Spleen (tissue), 11 donors: ENCODE results near the gene MOB2. TPM values are rescaled to one million over a fixed set of nuclear protein-coding genes. Genes with fewer than 3 reads are reported as not detected.

Experiments used
- DNase-seq: peaks from one replicate; pipeline ENCODE4 v3.0.0-alpha.2; 2020
- H3K27ac ChIP-seq, 8 donors: fragments of 200-600 bp; sonication (generic) in 7 of 8; 1 replicate in 4 of 8; 2 replicates in 4 of 8; pipeline versions ENCODE4 v1.5.0 to v1.8.0; 2016 to 2021; ENCODE audit warnings: inconsistent platforms in 4 of 8, mild to moderate bottlenecking in 4 of 8, moderate library complexity in 1 of 8
- H3K27me3 ChIP-seq, 7 donors: fragments of 200-600 bp; sonication (generic) in 6 of 7; replicated peaks in 1 of 7; 1 replicate in 4 of 7; 2 replicates in 3 of 7; pipeline versions ENCODE4 v1.5.0 to v1.8.0; 2016 to 2021; ENCODE audit warnings: inconsistent platforms in 3 of 7, mild to moderate bottlenecking in 1 of 7
- H3K36me3 ChIP-seq, 6 donors: fragments of 200-600 bp; sonication (generic) in 5 of 6; 1 replicate in 4 of 6; 2 replicates in 2 of 6; pipeline versions ENCODE4 v1.5.0 to v1.8.0; 2016 to 2021; ENCODE audit warnings: inconsistent platforms in 2 of 6
- H3K4me1 ChIP-seq, 6 donors: fragments of 200-600 bp; sonication (generic) in 5 of 6; 1 replicate in 3 of 6; 2 replicates in 3 of 6; pipeline versions ENCODE4 v1.5.0 to v1.8.0; 2016 to 2021; ENCODE audit warnings: inconsistent platforms in 3 of 6
- H3K4me3 ChIP-seq, 8 donors: fragments of 200-600 bp; sonication (generic) in 7 of 8; 1 replicate in 4 of 8; 2 replicates in 4 of 8; pipeline versions ENCODE4 v1.5.0 to v1.8.0; 2016 to 2021; ENCODE audit warnings: inconsistent platforms in 4 of 8, mild to moderate bottlenecking in 4 of 8, moderate library complexity in 2 of 8
- H3K9me3 ChIP-seq, 8 donors: fragments of 200-600 bp; sonication (generic) in 7 of 8; 1 replicate in 4 of 8; 2 replicates in 4 of 8; pipeline versions ENCODE4 v1.5.0 to v1.8.0; 2016 to 2021; ENCODE audit warnings: inconsistent platforms in 4 of 8
- POLR2A ChIP-seq, 3 donors: fragments of 450-650 bp; IDR thresholded peaks; one replicate each; pipeline ENCODE4 v1.5.1; 2017; ENCODE audit warnings: antibody characterized with exemption in 3 of 3, mild to moderate bottlenecking in 1 of 3
- POLR2AphosphoS5 ChIP-seq, 3 donors: sonication (generic); formaldehyde crosslinking; IDR thresholded peaks; one replicate each; pipeline ENCODE4 v1.5.1; 2017; ENCODE audit warnings: antibody characterized with exemption in 3 of 3
- WGBS, 5 donors: extraction: QIAGEN DNeasy Blood & Tissue Kit in 3 of 5; methylation state at CpG; one replicate each; pipeline versions ENCODE4 v1.1.5 to v1.1.7; 2013 to 2018; 5-methylcytosine and 5-hydroxymethylcytosine counted together
- intact Hi-C: fragments of 100-400 bp; cut with DNase I; formaldehyde crosslinking; loops from one replicate; pipeline ENCODE4 v1.15.0; 2023; ENCODE audit warnings: low total_unique reads
- polyA plus RNA-seq, 3 donors: library from polyadenylated mRNA; stranded (reverse); fragments of 200-250 nt; gene quantifications; one replicate each; pipeline ENCODE4 v1.2.1, GENCODE V29; 2013
- total RNA-seq, 7 donors: library from RNA; depleted of rRNA in 3 of 7; stranded (reverse); fragments of >200 nt in 3 of 7; fragmentation: NEBNext Ultra II Directional in 4 of 7; extraction: Animal tissue kit (Norgen Biotek cat#: 25700) in 4 of 7; gene quantifications; one replicate each; pipeline versions ENCODE4 v1.1.0 to v1.2.1, GENCODE V29; 2016 to 2021
- TF ChIP-seq, protein P1 (sequence below), 11 experiments: fragments of 200-600 bp in 7 of 11; fragments of 450-650 bp in 4 of 11; sonication (generic) in 4 of 11; IDR thresholded peaks in 8 of 11; conservative IDR thresholded peaks in 3 of 11; 1 replicate in 7 of 11; 2 replicates in 4 of 11; pipeline versions ENCODE4 v1.4.0 to v1.8.0; 2016 to 2021; ENCODE audit warnings: antibody characterized with exemption in 11 of 11, inconsistent platforms in 4 of 11, mild to moderate bottlenecking in 1 of 11
- donor health status: healthy with polysubstance abuse.
- donor health status: DM: no; HTN: no; CAD: no; lungs with moderate emphysema.
- donor health status: DM: no; HTN: no; CAD: no.
- donor health status: Bipolar disorder and iron deficiency.
- donor health status: healthy.
- donor health status: DM: no; HTN: no; CAD: no.
- donor health status: DM: yes; HTN: yes; CAD: no.

The MOB2 gene
- total and polyA plus RNA-seq, 10 donors: 28.1 to 51.5 (median 41.5) TPM

DNA sequence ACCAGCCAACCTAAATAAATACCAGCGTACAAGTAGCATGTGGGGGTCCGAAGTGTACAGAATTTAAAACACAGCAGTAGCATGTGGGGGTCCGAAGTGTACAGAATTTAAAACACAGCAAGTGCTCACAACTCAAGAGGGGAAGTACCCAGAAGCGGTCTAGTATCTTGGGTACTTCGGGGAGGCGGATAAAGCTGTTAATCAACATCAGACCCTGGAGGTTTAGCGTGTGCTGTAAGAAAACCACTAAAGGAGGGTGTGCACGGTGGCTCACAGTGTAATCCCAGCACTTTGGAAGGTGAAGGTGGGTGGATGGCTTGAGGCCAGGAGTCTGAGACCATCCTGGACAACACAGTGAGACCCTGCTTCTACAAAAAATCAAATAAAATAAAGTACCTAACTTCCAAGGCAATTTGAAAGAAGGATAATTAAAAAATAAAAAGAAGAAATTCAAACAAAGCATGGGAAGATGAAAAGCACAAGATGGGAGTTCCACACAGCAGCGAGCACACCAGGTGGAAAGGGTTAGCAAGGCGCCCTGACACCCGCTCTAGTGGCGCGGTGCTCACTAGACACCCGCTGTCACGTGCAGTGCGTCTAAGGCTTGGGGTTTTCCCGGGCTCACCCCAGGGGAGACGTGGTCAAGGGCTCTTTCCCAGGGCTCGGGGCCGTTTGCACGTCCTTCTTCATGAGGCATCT lies 35.0 kb upstream of the MOB2 start:
- DNase-seq: peak; percentile 87
- Histone ChIP-seq H3K9me3 (no peaks in the 10 kb centered on the region), H3K4me3 (no peak overlapping the region), H3K27me3 (no peaks in the 10 kb centered on the region), H3K4me1 (peaks cover 16 to 98% (median 62%) of the 10 kb centered on the region in 6 donors), H3K27ac (peak overlapping the region in 1 of 8 donors; percentile 13), H3K36me3 (peaks cover 0 to 5% (median 0%) of the 10 kb centered on the region in 6 donors)
- TF ChIP-seq, protein P1, sequence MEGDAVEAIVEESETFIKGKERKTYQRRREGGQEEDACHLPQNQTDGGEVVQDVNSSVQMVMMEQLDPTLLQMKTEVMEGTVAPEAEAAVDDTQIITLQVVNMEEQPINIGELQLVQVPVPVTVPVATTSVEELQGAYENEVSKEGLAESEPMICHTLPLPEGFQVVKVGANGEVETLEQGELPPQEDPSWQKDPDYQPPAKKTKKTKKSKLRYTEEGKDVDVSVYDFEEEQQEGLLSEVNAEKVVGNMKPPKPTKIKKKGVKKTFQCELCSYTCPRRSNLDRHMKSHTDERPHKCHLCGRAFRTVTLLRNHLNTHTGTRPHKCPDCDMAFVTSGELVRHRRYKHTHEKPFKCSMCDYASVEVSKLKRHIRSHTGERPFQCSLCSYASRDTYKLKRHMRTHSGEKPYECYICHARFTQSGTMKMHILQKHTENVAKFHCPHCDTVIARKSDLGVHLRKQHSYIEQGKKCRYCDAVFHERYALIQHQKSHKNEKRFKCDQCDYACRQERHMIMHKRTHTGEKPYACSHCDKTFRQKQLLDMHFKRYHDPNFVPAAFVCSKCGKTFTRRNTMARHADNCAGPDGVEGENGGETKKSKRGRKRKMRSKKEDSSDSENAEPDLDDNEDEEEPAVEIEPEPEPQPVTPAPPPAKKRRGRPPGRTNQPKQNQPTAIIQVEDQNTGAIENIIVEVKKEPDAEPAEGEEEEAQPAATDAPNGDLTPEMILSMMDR (IDR thresholded peaks at IDR 0.05 in 8 of 11, conservative IDR thresholded peaks at IDR 0.05 in 3 of 11): peak in 1 of 11 experiments; percentile 15
- TF ChIP-seq POLR2A (IDR thresholded peaks at IDR 0.05): no peak
- TF ChIP-seq POLR2AphosphoS5 (IDR thresholded peaks at IDR 0.05): peak; percentile 15 to 65 (median 45)
- 63 to 73% (median 65%) methylated on average over 21 of the region's 21 CpGs for WGBS, 5 donors
- intact Hi-C loops: loop anchor here (10.0 kb wide), 1 partner anchor 217 kb away; the partner anchor contains the start of gene TOLLIP

DNA sequence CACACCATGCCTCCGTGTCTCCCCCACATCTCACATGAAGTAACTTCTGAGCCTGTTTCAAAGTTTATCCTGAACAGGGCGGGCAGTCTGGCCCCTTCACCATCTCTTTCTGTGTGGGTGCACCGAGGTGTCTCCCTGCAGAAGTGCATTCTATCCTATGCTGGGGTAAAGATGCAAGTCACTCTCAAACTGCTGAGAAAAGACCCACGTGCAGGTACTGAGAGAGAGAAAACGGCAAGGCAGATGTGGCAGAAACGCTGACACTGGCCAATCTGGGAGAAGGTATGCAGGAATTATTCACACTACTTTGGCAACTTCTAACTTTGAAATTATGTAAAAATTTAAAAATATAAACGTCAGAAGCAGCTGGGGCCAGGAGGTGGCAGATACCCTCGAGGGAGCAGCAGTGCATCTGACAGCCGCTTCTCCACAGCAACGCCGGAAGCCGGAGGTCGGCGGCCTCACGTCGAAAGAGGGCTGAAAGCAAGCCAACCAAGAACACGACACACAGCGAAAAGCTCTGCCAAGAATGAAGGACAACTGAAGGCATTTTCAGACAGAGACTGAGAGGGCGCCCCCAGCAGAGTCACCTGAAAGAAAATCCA lies 34.2 kb upstream of the MOB2 start:
- intact Hi-C loops: loop anchor here (10.0 kb wide), 1 partner anchor 216 kb away; the partner anchor contains the start of gene TOLLIP
- DNase-seq: no peak
- H3K36me3 ChIP-seq: peaks cover 0 to 5% (median 0%) of the 10 kb centered on the region in 6 donors
- no peak overlapping the region for H3K4me3 ChIP-seq
- no peaks in the 10 kb centered on the region for H3K9me3 ChIP-seq
- H3K27me3 ChIP-seq: no peaks in the 10 kb centered on the region
- 57 to 71% (median 66%) methylated on average over 19 of the region's 19 CpGs for WGBS, 5 donors
- H3K27ac ChIP-seq: peak overlapping the region in 1 of 8 donors; percentile 13
- TF ChIP-seq, protein P1 (IDR thresholded peaks at IDR 0.05 in 8 of 11, conservative IDR thresholded peaks at IDR 0.05 in 3 of 11): peak in 1 of 11 experiments; percentile 3
- TF ChIP-seq POLR2AphosphoS5 (IDR thresholded peaks at IDR 0.05) (peak; percentile 35 to 48 (median 37)), POLR2A (IDR thresholded peaks at IDR 0.05) (no peak)
- H3K4me1 ChIP-seq: peaks cover 19 to 98% (median 68%) of the 10 kb centered on the region in 6 donors

DNA sequence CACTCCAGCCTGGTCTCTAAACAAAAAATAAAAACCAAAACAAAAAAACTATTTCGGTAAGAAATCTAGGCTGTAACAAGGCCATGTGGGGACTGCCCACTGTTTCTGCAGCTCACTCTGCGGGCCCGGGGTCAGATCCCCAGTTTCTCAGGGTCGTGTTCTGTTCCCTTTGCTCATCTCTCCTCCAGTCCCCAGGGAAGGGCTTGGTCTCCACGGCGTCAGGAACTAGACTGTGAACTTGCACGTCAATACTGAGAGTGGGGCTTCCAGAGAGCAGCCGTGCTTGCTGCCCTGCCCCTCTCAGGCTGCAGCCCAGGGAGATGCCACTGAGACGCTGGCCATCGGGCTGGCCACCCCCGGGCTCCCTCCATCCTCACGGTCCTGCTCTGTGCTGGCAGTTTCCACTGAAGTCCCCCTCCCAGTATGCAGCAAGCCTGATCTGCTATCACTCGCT lies 33.7 kb upstream of the MOB2 start:
- H3K4me3 ChIP-seq: no peak overlapping the region
- peaks cover 0 to 5% (median 0%) of the 10 kb centered on the region in 6 donors for H3K36me3 ChIP-seq
- TF ChIP-seq POLR2AphosphoS5 (IDR thresholded peaks at IDR 0.05): no peak
- 77 to 84% (median 81%) methylated on average over 13 of the region's 13 CpGs for WGBS, 5 donors
- H3K27me3 ChIP-seq: no peaks in the 10 kb centered on the region
- H3K27ac ChIP-seq: no peak overlapping the region
- no peak for DNase-seq
- H3K9me3 ChIP-seq: no peaks in the 10 kb centered on the region
- H3K4me1 ChIP-seq: peaks cover 24 to 98% (median 74%) of the 10 kb centered on the region in 6 donors
- intact Hi-C loops: loop anchor here (10.0 kb wide), 1 partner anchor 215 kb away; the partner anchor contains the start of gene TOLLIP

DNA sequence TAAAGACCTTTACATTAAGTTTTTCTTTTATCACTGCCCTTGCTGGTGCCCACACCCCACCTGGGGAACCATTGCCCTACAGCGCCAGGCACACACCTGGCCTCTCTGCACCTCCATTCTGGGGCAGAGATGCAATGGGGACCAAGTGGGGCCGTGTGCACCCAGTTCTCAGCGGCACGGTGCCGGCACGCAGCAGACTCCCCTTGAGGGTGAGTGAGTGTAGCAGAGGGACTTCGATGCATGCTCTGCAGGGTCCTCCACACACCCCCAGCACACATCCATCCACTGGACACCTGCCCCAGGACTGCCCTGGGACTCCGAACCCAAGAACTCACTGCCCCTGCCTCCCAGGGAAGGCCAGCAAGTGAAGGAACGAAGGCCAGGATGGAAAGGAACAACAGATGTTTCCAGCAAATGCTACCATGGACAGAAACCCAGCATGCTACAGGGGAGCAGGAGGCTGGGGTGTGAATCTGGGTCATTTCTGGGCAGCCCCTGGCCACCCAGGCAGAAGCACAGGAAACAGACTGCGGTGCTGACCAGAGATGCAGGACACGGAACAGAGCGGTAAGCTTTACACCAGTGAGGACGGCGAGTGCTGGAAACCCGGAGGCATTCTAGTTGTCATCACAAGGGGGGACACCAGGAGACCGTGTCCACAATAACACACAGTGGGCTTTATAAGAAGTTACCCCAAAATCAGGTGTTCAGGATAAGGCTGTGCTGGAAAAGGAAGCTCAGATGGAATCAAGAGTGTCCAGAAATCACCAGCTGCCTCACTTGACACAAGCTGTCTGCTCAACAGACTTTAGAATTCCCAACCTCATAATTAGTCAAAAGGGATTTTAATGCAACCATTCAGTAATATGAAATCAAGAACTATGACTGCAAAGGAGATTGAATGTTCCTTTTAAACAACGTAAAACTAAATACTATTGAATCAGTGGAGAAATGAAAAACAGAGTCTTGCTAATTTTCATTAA lies 32.7 kb upstream of the MOB2 start:
- peaks cover 29 to 98% (median 78%) of the 10 kb centered on the region in 6 donors for H3K4me1 ChIP-seq
- peaks cover 0 to 5% (median 0%) of the 10 kb centered on the region in 6 donors for H3K36me3 ChIP-seq
- no peak overlapping the region for H3K27ac ChIP-seq
- WGBS, 5 donors: 93 to 96% (median 95%) methylated on average over 17 of the region's 17 CpGs
- no peaks in the 10 kb centered on the region for H3K27me3 ChIP-seq
- H3K4me3 ChIP-seq: no peak overlapping the region
- TF ChIP-seq, protein P1 (IDR thresholded peaks at IDR 0.05 in 8 of 11, conservative IDR thresholded peaks at IDR 0.05 in 3 of 11): no peak
- TF ChIP-seq POLR2A (IDR thresholded peaks at IDR 0.05) (no peak), POLR2AphosphoS5 (IDR thresholded peaks at IDR 0.05) (no peak)
- no peak for DNase-seq
- no peaks in the 10 kb centered on the region for H3K9me3 ChIP-seq
- intact Hi-C loops: loop anchor here (5.0 to 10.0 kb wide), 2 partner anchors 215 to 317 kb away; partner anchors contain the start of gene TOLLIP
